ENCODE results near the gene AGTPBP1.
"Not testable (repeated sequence)": the region's sequence is repeated elsewhere in the genome, so short reads cannot be mapped to it uniquely, and the experiment has no call there.

The AGTPBP1 gene

DNA sequence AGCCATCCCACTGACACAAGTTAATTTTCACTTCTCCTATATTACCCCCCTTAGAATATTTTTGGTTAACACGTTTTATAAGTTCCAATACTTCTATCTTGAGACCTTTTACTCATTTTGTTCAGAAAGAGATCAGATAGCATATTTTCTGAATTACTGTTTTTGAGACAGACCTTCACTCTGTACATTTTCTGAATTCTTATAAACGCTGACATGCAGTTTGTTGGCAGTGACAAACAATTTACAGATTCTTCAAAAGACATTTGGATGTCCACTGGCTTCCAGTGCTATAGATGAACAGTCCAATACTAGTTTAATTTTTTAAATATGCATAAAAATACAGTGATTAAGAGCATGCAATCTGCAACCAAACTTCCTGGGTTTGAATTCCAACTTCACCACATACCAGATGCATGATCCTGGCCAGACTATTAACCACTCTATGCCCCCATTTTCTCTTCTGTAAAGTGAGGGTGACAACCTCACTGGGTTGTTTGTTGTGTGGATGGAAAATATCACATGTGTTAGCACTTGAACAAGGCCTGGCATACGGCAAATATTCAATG lies 142.1 kb downstream of the AGTPBP1 start:
- CTCF ChIA-PET, result interaction anchor here (1.4 kb wide), 1 partner anchor 11 kb away, joined by 8 read pairs; no protein-coding TSS in a partner anchor
- POLR2A ChIA-PET, result no interaction called here
- TF ChIP-seq, protein P1, sequence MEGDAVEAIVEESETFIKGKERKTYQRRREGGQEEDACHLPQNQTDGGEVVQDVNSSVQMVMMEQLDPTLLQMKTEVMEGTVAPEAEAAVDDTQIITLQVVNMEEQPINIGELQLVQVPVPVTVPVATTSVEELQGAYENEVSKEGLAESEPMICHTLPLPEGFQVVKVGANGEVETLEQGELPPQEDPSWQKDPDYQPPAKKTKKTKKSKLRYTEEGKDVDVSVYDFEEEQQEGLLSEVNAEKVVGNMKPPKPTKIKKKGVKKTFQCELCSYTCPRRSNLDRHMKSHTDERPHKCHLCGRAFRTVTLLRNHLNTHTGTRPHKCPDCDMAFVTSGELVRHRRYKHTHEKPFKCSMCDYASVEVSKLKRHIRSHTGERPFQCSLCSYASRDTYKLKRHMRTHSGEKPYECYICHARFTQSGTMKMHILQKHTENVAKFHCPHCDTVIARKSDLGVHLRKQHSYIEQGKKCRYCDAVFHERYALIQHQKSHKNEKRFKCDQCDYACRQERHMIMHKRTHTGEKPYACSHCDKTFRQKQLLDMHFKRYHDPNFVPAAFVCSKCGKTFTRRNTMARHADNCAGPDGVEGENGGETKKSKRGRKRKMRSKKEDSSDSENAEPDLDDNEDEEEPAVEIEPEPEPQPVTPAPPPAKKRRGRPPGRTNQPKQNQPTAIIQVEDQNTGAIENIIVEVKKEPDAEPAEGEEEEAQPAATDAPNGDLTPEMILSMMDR (IDR thresholded peaks at IDR 0.05; ENCODE audit: control extremely low read depth, extremely low read depth, low read depth, missing control alignments), result no peak
- no peak for DNase-seq (ENCODE audit: extremely low spot score)

DNA sequence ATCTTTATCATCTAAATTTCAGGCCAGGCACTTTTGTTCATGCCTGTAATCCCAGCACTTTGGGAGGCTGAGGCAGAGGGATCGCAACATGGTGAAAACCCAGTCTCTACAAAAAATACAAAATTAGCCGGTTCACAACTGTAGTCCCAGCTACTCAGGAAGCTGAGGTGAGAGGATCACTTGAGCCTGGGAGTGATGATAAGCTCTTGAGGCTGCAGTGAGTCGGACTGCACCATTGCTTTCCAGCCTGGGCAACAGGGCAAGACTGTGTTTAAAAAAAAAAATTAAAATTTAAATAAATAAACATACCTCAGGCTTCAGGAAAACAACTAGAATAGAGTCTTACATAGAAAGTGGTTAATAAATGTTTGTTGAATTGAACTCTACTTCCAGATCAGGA lies 147.4 kb downstream of the AGTPBP1 start:
- TF ChIP-seq, protein P1 (IDR thresholded peaks at IDR 0.05; ENCODE audit: control extremely low read depth, extremely low read depth, low read depth, missing control alignments), result no peak
- ChIA-PET POLR2A (no interaction called here), CTCF (interaction anchor here (1.0 kb wide), 1 partner anchor 16 kb away, joined by 6 read pairs; no protein-coding TSS in a partner anchor)
- DNase-seq (ENCODE audit: extremely low spot score), result no peak

DNA sequence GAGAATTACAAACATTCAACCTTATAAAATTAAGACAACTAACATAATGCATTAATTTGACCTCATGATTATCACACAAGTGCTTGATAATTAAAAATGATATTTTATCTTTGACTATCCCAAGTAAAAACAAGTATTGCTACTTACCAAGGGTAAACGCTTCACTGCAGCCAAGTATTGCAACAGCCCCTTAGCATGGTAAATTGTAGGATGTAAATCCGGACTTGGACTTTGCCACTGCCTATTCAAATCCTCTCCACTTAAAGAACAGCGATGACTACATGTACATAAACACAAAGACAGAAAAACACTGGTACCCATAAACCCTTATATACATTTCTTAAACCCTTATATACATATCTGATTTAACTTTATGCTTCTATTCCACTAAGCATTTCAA lies 155.1 kb downstream of the AGTPBP1 start:
- no peak for DNase-seq (ENCODE audit: extremely low spot score)
- ChIA-PET POLR2A (no interaction called here), CTCF (interaction anchor here (0.7 kb wide), 1 partner anchor 10 kb away, joined by 3 read pairs; no protein-coding TSS in a partner anchor)
- TF ChIP-seq, protein P1 (IDR thresholded peaks at IDR 0.05; ENCODE audit: control extremely low read depth, extremely low read depth, low read depth, missing control alignments), result no peak

DNA sequence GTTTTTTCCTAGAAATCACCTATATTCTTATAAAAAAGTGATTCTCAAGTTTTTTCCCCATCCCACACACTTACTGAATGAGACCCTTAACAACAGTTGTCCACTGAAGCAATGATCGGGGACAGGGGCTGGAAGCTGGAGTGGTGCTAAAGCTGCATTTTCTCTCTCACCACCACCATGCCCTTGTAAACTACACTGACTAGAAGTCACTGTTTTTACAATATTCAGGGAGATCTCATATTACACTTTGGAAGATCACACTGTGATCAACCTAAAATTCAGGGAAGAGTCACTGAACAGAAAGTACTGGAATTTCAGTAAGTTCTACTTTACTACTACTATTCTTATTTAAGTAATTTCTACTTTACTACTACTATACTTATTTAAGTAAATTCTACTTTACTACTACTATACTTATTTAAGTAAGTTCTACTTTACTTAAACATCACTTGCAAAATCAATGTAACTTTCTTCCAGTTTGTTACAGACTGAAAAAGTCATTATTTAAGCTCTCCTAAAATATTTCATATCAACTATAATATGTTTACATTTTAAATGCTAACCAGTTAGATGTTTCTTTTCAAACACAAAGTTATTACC lies 164.3 kb downstream of the AGTPBP1 start:
- ChIA-PET CTCF (interaction anchor here (1.3 to 2.0 kb wide), 2 partner anchors 9 to 33 kb away, joined by 3 to 5 read pairs; no protein-coding TSS in a partner anchor), POLR2A (no interaction called here)
- DNase-seq (ENCODE audit: extremely low spot score), result no peak
- TF ChIP-seq, protein P1 (IDR thresholded peaks at IDR 0.05; ENCODE audit: control extremely low read depth, extremely low read depth, low read depth, missing control alignments), result no peak

DNA sequence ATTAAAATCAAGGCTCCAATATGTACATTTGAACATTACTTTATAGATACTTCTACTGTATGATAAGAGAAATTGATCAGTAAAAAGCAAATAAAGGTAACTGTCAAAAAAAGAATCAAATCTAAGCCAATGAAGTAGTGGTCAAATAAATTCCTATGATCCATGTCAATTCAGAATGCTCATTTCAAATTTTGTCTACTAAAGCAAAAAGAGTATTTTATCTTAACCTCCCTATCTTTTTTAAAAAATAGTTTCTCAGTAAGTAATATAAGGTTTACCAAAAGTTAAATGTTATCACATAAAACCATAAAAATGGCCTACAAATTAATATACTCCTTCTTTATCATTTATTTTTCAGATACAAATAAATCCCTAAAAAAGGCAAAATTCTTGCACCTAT lies 165.9 kb downstream of the AGTPBP1 start:
- DNase-seq (ENCODE audit: extremely low spot score), result no peak
- TF ChIP-seq, protein P1 (IDR thresholded peaks at IDR 0.05; ENCODE audit: control extremely low read depth, extremely low read depth, low read depth, missing control alignments), result no peak
- POLR2A ChIA-PET, result no interaction called here
- CTCF ChIA-PET, result interaction anchor here (1.3 to 2.2 kb wide), 3 partner anchors 8 to 16 kb away, joined by 3 to 8 read pairs (median 3); no protein-coding TSS in a partner anchor

DNA sequence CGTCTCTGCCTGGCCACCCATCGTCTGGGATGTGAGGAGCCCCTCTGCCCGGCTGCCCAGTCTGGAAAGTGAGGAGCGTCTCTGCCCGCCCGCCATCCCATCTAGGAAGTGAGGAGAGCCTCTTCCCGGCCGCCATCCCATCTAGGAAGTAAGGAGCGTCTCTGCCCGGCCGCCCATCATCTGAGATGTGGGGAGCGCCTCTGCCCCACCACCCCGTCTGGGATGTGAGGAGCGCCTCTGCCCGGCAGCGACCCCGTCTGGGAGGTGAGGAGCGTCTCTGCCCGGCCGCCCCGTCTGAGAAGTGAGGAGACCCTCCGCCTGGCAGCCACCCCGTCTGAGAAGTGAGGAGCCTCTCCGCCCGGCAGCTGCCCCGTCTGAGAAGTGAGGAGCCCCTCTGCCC lies 168.2 kb downstream of the AGTPBP1 start:
- POLR2A ChIA-PET; CTCF ChIA-PET; DNase-seq (ENCODE audit: extremely low spot score): not testable (repeated sequence)

DNA sequence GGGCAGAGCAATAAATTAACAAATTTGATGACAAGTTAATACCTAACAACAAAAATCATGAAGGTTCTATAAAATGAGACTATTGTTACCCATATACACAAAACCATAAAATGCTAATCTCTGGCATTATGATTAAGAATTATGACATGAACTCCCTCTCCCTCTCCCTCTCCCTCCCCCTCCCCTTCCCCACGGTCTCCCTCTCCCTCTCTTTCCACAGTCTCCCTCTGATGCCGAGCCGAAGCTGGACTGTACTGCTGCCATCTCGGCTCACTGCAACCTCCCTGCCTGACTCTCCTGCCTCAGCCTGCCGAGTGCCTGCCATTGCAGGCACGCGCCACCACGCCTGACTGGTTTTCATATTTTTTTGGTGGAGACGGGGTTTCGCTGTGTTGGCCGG lies 168.8 kb downstream of the AGTPBP1 start:
- POLR2A ChIA-PET; CTCF ChIA-PET; DNase-seq (ENCODE audit: extremely low spot score): not testable (repeated sequence)

All from GM10248 (cell line).